ENCODE data around the gene DNAJC5.
"Not testable (repeated sequence)": the region's sequence is repeated elsewhere in the genome, so short reads cannot be mapped to it uniquely, and the experiment has no call there.

The DNAJC5 gene

GRCh38 chr20:63894358-63895201, at the start of gene DNAJC5:
DNAJC5 (plus strand) TSS chr20:63895126; CDS start chr20:63928346, 33,220 bp downstream.
- H3K4me3 ChIP-seq (ENCODE audit: low read depth in 1 of 2, low read length in 2 of 2) = peak within 1 kb of the TSS; percentile 66 to 84
- peaks cover 13 to 23% of the 10 kb centered on the region in 2 donors for H3K36me3 ChIP-seq (ENCODE audit: control insufficient read depth in 1 of 2, insufficient read depth in 2 of 2, low read length in 2 of 2)
- H3K4me1 ChIP-seq (ENCODE audit: control insufficient read depth in 1 of 2, insufficient read depth in 2 of 2, low read length in 2 of 2) = peaks cover 16 to 29% of the 10 kb centered on the region in 2 donors
- H3K27me3 ChIP-seq (ENCODE audit: low read depth, low read length) = no peaks in the 10 kb centered on the region
- peak within 1 kb of the TSS; percentile 94 for H3K27ac ChIP-seq (ENCODE audit: low read length)
- no peaks in the 10 kb centered on the region for H3K9me3 ChIP-seq (ENCODE audit: control insufficient read depth in 1 of 2, low read length in 2 of 2)

GRCh38 chr20:63846128-63846771, 48.7 kb upstream of the DNAJC5 start:
- Histone ChIP-seq H3K4me1 (ENCODE audit: control insufficient read depth in 1 of 2, insufficient read depth in 2 of 2, low read length in 2 of 2) (peaks cover 0 to 16% of the 10 kb centered on the region in 2 donors), H3K4me3 (ENCODE audit: low read depth in 1 of 2, low read length in 2 of 2) (peak overlapping the region in 1 of 2 donors; percentile 45), H3K36me3 (ENCODE audit: control insufficient read depth in 1 of 2, insufficient read depth in 2 of 2, low read length in 2 of 2) (no peaks in the 10 kb centered on the region), H3K9me3 (ENCODE audit: control insufficient read depth in 1 of 2, low read length in 2 of 2) (no peaks in the 10 kb centered on the region), H3K27ac (ENCODE audit: low read length) (no peak overlapping the region), H3K27me3 (ENCODE audit: low read depth, low read length) (peaks cover 18% of the 10 kb centered on the region)

GRCh38 chr20:63846888-63847236, 48.1 kb upstream of the DNAJC5 start:
- Histone ChIP-seq H3K4me1 (ENCODE audit: control insufficient read depth in 1 of 2, insufficient read depth in 2 of 2, low read length in 2 of 2) (peaks cover 0 to 16% of the 10 kb centered on the region in 2 donors), H3K4me3 (ENCODE audit: low read depth in 1 of 2, low read length in 2 of 2) (no peak overlapping the region)

GRCh38 chr20:63847237-63848002, 47.5 kb upstream of the DNAJC5 start:
- Histone ChIP-seq H3K9me3 (ENCODE audit: control insufficient read depth in 1 of 2, low read length in 2 of 2) (no peaks in the 10 kb centered on the region), H3K4me3 (ENCODE audit: low read depth in 1 of 2, low read length in 2 of 2) (no peak overlapping the region), H3K27ac (ENCODE audit: low read length) (no peak overlapping the region), H3K36me3 (ENCODE audit: control insufficient read depth in 1 of 2, insufficient read depth in 2 of 2, low read length in 2 of 2) (no peaks in the 10 kb centered on the region), H3K27me3 (ENCODE audit: low read depth, low read length) (peaks cover 16% of the 10 kb centered on the region), H3K4me1 (ENCODE audit: control insufficient read depth in 1 of 2, insufficient read depth in 2 of 2, low read length in 2 of 2) (peaks cover 0 to 16% of the 10 kb centered on the region in 2 donors)

More at GRCh38 chr20:63846888-63847236, 48.1 kb upstream of the DNAJC5 start:
- Histone ChIP-seq H3K27me3 (ENCODE audit: low read depth, low read length) (peaks cover 18% of the 10 kb centered on the region), H3K36me3 (ENCODE audit: control insufficient read depth in 1 of 2, insufficient read depth in 2 of 2, low read length in 2 of 2) (no peaks in the 10 kb centered on the region), H3K27ac (ENCODE audit: low read length) (no peak overlapping the region), H3K9me3 (ENCODE audit: control insufficient read depth in 1 of 2, low read length in 2 of 2) (no peaks in the 10 kb centered on the region)

GRCh38 chr20:63848003-63848911, 46.7 kb upstream of the DNAJC5 start:
- H3K4me3 ChIP-seq (ENCODE audit: low read depth in 1 of 2, low read length in 2 of 2) = no peak overlapping the region
- H3K36me3 ChIP-seq (ENCODE audit: control insufficient read depth in 1 of 2, insufficient read depth in 2 of 2, low read length in 2 of 2) = no peaks in the 10 kb centered on the region
- H3K4me1 ChIP-seq (ENCODE audit: control insufficient read depth in 1 of 2, insufficient read depth in 2 of 2, low read length in 2 of 2) = peaks cover 0 to 16% of the 10 kb centered on the region in 2 donors
- H3K27ac ChIP-seq (ENCODE audit: low read length) = no peak overlapping the region
- no peaks in the 10 kb centered on the region for H3K9me3 ChIP-seq (ENCODE audit: control insufficient read depth in 1 of 2, low read length in 2 of 2)
- H3K27me3 ChIP-seq (ENCODE audit: low read depth, low read length) = peaks cover 12% of the 10 kb centered on the region

GRCh38 chr20:63850689-63851547, 44.0 kb upstream of the DNAJC5 start:
- no peaks in the 10 kb centered on the region for H3K36me3 ChIP-seq (ENCODE audit: control insufficient read depth in 1 of 2, insufficient read depth in 2 of 2, low read length in 2 of 2)
- H3K27ac ChIP-seq (ENCODE audit: low read length) = no peak overlapping the region
- H3K4me1 ChIP-seq (ENCODE audit: control insufficient read depth in 1 of 2, insufficient read depth in 2 of 2, low read length in 2 of 2) = peaks cover 0 to 32% of the 10 kb centered on the region in 2 donors
- H3K9me3 ChIP-seq (ENCODE audit: control insufficient read depth in 1 of 2, low read length in 2 of 2) = no peaks in the 10 kb centered on the region
- peaks cover 8% of the 10 kb centered on the region for H3K27me3 ChIP-seq (ENCODE audit: low read depth, low read length)
- H3K4me3 ChIP-seq (ENCODE audit: low read depth in 1 of 2, low read length in 2 of 2) = no peak overlapping the region

- H3K27ac ChIP-seq (ENCODE audit: low read length); H3K4me3 ChIP-seq (ENCODE audit: low read depth in 1 of 2, low read length in 2 of 2); H3K27me3 ChIP-seq (ENCODE audit: low read depth, low read length); H3K36me3 ChIP-seq (ENCODE audit: control insufficient read depth in 1 of 2, insufficient read depth in 2 of 2, low read length in 2 of 2); H3K9me3 ChIP-seq (ENCODE audit: control insufficient read depth in 1 of 2, low read length in 2 of 2): not testable (repeated sequence)
- peaks cover 0 to 28% of the 10 kb centered on the region in 2 donors for H3K4me1 ChIP-seq (ENCODE audit: control insufficient read depth in 1 of 2, insufficient read depth in 2 of 2, low read length in 2 of 2)
These were observed 43.4 kb upstream of the DNAJC5 start for GRCh38 chr20:63851548-63851943.

- not testable (repeated sequence) for H3K9me3 ChIP-seq (ENCODE audit: control insufficient read depth in 1 of 2, low read length in 2 of 2); H3K4me3 ChIP-seq (ENCODE audit: low read depth in 1 of 2, low read length in 2 of 2); H3K27ac ChIP-seq (ENCODE audit: low read length); H3K36me3 ChIP-seq (ENCODE audit: control insufficient read depth in 1 of 2, insufficient read depth in 2 of 2, low read length in 2 of 2); H3K27me3 ChIP-seq (ENCODE audit: low read depth, low read length)
- peaks cover 4 to 36% of the 10 kb centered on the region in 2 donors for H3K4me1 ChIP-seq (ENCODE audit: control insufficient read depth in 1 of 2, insufficient read depth in 2 of 2, low read length in 2 of 2)
These were observed 41.2 kb upstream of the DNAJC5 start for GRCh38 chr20:63853733-63854068.

- no peaks in the 10 kb centered on the region for H3K27me3 ChIP-seq (ENCODE audit: low read depth, low read length)
- no peaks in the 10 kb centered on the region for H3K9me3 ChIP-seq (ENCODE audit: control insufficient read depth in 1 of 2, low read length in 2 of 2)
- no peak overlapping the region for H3K27ac ChIP-seq (ENCODE audit: low read length)
- peaks cover 5 to 41% of the 10 kb centered on the region in 2 donors for H3K4me1 ChIP-seq (ENCODE audit: control insufficient read depth in 1 of 2, insufficient read depth in 2 of 2, low read length in 2 of 2)
- H3K4me3 ChIP-seq (ENCODE audit: low read depth in 1 of 2, low read length in 2 of 2) = peak overlapping the region in 1 of 2 donors; percentile 24
- H3K36me3 ChIP-seq (ENCODE audit: control insufficient read depth in 1 of 2, insufficient read depth in 2 of 2, low read length in 2 of 2) = no peaks in the 10 kb centered on the region
These were observed 40.7 kb upstream of the DNAJC5 start for GRCh38 chr20:63854069-63854765.
